Ishikawa (cell line): ENCODE results near the gene ABCC1.

Experiments used
- CREB1 ChIP-seq: IDR thresholded peaks from 2 replicates; pipeline ENCODE4 v1.6.1; 2012; ENCODE audit warnings: low read depth
- EGR1 ChIP-seq: IDR thresholded peaks from 2 replicates; pipeline ENCODE4 v1.6.1; 2012
- FOXM1 ChIP-seq: IDR thresholded peaks from 2 replicates; pipeline ENCODE4 v1.6.1; 2012; ENCODE audit warnings: low read depth, borderline replicate concordance
- TCF12 ChIP-seq: IDR thresholded peaks from 2 replicates; pipeline ENCODE4 v1.6.1; 2012; ENCODE audit warnings: low read depth
- TF ChIP-seq, protein P1 (sequence below): IDR thresholded peaks from 2 replicates; pipeline ENCODE4 v1.6.1; 2012
- TF ChIP-seq, protein P2 (sequence below): IDR thresholded peaks from 2 replicates; pipeline ENCODE4 v1.6.1; 2012; ENCODE audit warnings: low read depth, mild to moderate bottlenecking

DNA sequence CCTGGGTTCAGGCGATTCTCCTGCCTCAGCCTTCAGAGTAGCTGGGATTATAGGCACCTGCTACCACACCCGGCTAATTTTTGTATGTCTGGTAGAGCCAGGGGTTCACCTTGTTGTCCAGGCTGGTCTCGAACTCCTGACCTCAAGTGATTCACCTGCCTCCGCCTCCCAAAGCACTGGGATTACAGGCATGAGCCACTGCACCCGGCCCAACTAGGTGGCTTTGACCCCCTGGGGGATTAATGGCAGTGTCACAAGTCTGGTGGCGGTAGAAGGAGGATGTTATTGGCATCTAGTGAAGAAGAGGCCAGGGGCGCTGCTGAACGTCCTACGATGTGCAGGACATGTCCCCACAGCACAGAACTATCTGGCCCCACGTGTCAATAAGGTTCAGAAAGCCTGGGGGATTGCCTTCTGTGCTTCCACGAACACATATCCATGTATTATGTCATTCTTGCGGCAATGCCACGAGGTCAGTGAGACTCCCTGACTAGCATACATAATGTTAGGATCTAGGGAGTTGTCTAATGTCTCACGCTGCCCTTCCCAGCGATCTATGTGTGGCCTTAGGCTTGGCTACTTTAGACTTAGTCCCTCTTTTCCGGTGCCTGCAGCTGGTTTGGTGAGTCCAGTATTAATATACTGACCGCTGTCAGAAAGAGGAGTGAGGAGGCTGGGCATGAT lies 198.0 kb downstream of the ABCC1 start:
- TF ChIP-seq EGR1 (no peak), CREB1 (no peak), FOXM1 (no peak), TCF12 (no peak)
- TF ChIP-seq, protein P1, sequence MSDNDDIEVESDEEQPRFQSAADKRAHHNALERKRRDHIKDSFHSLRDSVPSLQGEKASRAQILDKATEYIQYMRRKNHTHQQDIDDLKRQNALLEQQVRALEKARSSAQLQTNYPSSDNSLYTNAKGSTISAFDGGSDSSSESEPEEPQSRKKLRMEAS: no peak
- TF ChIP-seq, protein P2, sequence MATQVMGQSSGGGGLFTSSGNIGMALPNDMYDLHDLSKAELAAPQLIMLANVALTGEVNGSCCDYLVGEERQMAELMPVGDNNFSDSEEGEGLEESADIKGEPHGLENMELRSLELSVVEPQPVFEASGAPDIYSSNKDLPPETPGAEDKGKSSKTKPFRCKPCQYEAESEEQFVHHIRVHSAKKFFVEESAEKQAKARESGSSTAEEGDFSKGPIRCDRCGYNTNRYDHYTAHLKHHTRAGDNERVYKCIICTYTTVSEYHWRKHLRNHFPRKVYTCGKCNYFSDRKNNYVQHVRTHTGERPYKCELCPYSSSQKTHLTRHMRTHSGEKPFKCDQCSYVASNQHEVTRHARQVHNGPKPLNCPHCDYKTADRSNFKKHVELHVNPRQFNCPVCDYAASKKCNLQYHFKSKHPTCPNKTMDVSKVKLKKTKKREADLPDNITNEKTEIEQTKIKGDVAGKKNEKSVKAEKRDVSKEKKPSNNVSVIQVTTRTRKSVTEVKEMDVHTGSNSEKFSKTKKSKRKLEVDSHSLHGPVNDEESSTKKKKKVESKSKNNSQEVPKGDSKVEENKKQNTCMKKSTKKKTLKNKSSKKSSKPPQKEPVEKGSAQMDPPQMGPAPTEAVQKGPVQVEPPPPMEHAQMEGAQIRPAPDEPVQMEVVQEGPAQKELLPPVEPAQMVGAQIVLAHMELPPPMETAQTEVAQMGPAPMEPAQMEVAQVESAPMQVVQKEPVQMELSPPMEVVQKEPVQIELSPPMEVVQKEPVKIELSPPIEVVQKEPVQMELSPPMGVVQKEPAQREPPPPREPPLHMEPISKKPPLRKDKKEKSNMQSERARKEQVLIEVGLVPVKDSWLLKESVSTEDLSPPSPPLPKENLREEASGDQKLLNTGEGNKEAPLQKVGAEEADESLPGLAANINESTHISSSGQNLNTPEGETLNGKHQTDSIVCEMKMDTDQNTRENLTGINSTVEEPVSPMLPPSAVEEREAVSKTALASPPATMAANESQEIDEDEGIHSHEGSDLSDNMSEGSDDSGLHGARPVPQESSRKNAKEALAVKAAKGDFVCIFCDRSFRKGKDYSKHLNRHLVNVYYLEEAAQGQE: no peak
